Measurements from ENCODE around the gene MOB3A. TPM values are rescaled to one million over a fixed set of nuclear protein-coding genes. Genes with fewer than 3 reads are reported as not detected.

The MOB3A gene
- total and polyA plus RNA-seq, 2 experiments from 2014 or later = 15.7 to 25.1 TPM

DNA sequence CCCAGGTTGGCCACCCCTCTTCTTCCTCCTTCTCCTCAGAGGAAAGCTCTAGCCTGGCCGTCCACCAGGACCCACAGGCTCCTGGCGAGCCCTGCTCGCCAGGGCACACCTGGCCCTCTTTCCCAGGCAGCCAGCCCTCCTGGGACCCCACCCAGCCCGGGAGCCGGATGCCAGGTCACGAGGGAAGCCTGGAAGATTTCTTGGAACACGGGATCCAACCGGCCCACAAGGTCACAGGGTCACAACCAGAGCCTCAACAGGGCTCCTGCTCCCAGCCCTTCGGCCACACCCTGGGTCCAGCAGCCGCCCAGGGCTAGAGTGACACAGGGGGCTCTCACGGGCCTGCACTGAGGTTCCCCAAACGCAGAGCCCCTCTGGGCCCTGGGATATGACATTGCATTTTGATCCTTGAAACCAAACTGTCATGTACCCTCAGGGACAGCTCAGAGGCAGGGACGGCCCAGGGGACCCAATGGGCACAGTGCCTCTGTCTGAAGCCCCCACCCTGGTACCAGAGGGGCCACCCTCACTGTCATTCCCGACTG is 50.6 kb downstream of the MOB3A start:
- no peaks in the 10 kb centered on the region for H3K27me3 ChIP-seq
- H3K9me2 ChIP-seq (replicated peaks; ENCODE audit: insufficient read depth) = no peaks in the 10 kb centered on the region
- no peak overlapping the region for H3K27ac ChIP-seq
- no peak overlapping the region for H3K4me2 ChIP-seq
- peak; percentile 4 for DNase-seq (ENCODE audit: low spot score)
- 94% methylated on average over 14 of the region's 14 CpGs for WGBS (ENCODE audit: low lambda C conversion rate, missing lambda C conversion rate)
- H2AFZ ChIP-seq = no peak overlapping the region
- peaks cover 39% of the 10 kb centered on the region for H3K4me1 ChIP-seq (ENCODE audit: insufficient read depth)
- H4K20me1 ChIP-seq (ENCODE audit: insufficient read depth, poor library complexity, severe bottlenecking) = peaks cover 61% of the 10 kb centered on the region
- no peaks in the 10 kb centered on the region for H3K9me3 ChIP-seq (ENCODE audit: low read depth)
- TF ChIP-seq EZH2 (IDR thresholded peaks at IDR 0.05; ENCODE audit: borderline replicate concordance) = no peak
- TF ChIP-seq EZH2phosphoT487 (IDR thresholded peaks at IDR 0.05; ENCODE audit: low read depth, severe bottlenecking, unreplicated experiment) = no peak
- TF ChIP-seq, protein P1, sequence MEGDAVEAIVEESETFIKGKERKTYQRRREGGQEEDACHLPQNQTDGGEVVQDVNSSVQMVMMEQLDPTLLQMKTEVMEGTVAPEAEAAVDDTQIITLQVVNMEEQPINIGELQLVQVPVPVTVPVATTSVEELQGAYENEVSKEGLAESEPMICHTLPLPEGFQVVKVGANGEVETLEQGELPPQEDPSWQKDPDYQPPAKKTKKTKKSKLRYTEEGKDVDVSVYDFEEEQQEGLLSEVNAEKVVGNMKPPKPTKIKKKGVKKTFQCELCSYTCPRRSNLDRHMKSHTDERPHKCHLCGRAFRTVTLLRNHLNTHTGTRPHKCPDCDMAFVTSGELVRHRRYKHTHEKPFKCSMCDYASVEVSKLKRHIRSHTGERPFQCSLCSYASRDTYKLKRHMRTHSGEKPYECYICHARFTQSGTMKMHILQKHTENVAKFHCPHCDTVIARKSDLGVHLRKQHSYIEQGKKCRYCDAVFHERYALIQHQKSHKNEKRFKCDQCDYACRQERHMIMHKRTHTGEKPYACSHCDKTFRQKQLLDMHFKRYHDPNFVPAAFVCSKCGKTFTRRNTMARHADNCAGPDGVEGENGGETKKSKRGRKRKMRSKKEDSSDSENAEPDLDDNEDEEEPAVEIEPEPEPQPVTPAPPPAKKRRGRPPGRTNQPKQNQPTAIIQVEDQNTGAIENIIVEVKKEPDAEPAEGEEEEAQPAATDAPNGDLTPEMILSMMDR (IDR thresholded peaks at IDR 0.05; ENCODE audit: poor library complexity) = no peak
- no peak overlapping the region for H3K4me3 ChIP-seq
- peaks cover 55% of the 10 kb centered on the region for H3K79me2 ChIP-seq
- H3K36me3 ChIP-seq (replicated peaks; ENCODE audit: insufficient read depth, low read depth) = no peaks in the 10 kb centered on the region

DNA sequence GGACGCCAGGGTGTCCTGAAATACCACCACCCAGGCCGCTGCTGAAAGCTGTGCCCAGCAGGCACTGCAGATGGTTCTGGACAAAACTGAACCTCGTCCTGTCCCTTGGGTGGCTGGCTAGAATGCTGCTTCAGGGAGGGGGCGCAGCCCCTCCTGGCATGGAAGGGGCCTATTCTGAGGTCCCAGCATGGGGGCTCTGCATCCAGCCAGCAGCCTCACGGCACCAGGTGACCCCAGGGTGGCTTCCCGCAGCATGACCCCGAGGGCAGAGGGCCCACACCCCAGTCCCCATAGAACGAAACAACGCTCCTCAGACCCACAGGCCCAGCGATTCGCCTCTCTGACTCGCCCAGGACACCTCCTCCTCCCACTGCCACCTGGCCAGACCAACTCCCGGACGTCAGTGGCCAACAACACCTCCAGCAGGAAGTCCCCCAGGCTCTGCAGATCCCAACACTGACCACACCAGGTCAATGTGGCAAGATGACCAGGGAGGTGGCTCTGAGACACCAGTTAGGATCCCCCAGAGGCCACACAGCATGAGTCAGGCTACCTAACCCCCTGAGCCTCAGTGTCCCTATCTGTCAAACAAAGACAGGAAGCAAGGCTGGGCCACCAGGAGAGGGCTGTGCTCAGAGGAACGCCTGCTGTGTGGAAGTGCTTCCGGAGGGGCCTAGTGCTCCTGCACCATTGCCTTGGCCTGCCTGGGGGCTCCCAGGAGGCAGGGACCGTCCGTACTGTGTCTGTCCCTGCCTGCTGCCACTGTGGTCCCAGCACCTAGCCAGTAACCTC is 51.2 kb downstream of the MOB3A start:
- Histone ChIP-seq H3K36me3 (replicated peaks; ENCODE audit: insufficient read depth, low read depth) (no peaks in the 10 kb centered on the region), H3K4me1 (ENCODE audit: insufficient read depth) (peaks cover 39% of the 10 kb centered on the region)

GRCh38 chr19:2043961-2044708 is 52.0 kb downstream of the MOB3A start:
- H2AFZ ChIP-seq = no peak overlapping the region

More for the DNA sequence above, 51.2 kb downstream of the MOB3A start:
- peak; percentile 5 for DNase-seq (ENCODE audit: low spot score)
- H4K20me1 ChIP-seq (ENCODE audit: insufficient read depth, poor library complexity, severe bottlenecking) = peaks cover 55% of the 10 kb centered on the region
- no peak overlapping the region for H3K27ac ChIP-seq
- no peaks in the 10 kb centered on the region for H3K9me2 ChIP-seq (replicated peaks; ENCODE audit: insufficient read depth)
- no peak overlapping the region for H2AFZ ChIP-seq
- H3K4me3 ChIP-seq = no peak overlapping the region
- TF ChIP-seq EZH2phosphoT487 (IDR thresholded peaks at IDR 0.05; ENCODE audit: low read depth, severe bottlenecking, unreplicated experiment) (no peak), EZH2 (IDR thresholded peaks at IDR 0.05; ENCODE audit: borderline replicate concordance) (no peak)
- TF ChIP-seq, protein P1 (IDR thresholded peaks at IDR 0.05; ENCODE audit: poor library complexity) = no peak
- H3K79me2 ChIP-seq = peaks cover 50% of the 10 kb centered on the region
- no peaks in the 10 kb centered on the region for H3K27me3 ChIP-seq
- H3K9me3 ChIP-seq (ENCODE audit: low read depth) = no peaks in the 10 kb centered on the region
- WGBS (ENCODE audit: low lambda C conversion rate, missing lambda C conversion rate) = 95% methylated on average over 18 of the region's 18 CpGs
- H3K4me2 ChIP-seq = no peak overlapping the region

More at GRCh38 chr19:2043961-2044708, 52.0 kb downstream of the MOB3A start:
- no peaks in the 10 kb centered on the region for H3K9me3 ChIP-seq (ENCODE audit: low read depth)
- no peak overlapping the region for H3K4me3 ChIP-seq
- DNase-seq (ENCODE audit: low spot score) = peak; percentile 6
- H3K79me2 ChIP-seq = peaks cover 43% of the 10 kb centered on the region
- H4K20me1 ChIP-seq (ENCODE audit: insufficient read depth, poor library complexity, severe bottlenecking) = peaks cover 48% of the 10 kb centered on the region
- peaks cover 34% of the 10 kb centered on the region for H3K4me1 ChIP-seq (ENCODE audit: insufficient read depth)
- no peak overlapping the region for H3K27ac ChIP-seq
- H3K36me3 ChIP-seq (replicated peaks; ENCODE audit: insufficient read depth, low read depth) = no peaks in the 10 kb centered on the region
- no peaks in the 10 kb centered on the region for H3K27me3 ChIP-seq
- TF ChIP-seq EZH2 (IDR thresholded peaks at IDR 0.05; ENCODE audit: borderline replicate concordance) = no peak
- TF ChIP-seq, protein P1 (IDR thresholded peaks at IDR 0.05; ENCODE audit: poor library complexity) = no peak
- 97% methylated on average over 10 of the region's 11 CpGs for WGBS (ENCODE audit: low lambda C conversion rate, missing lambda C conversion rate)
- H3K9me2 ChIP-seq (replicated peaks; ENCODE audit: insufficient read depth) = no peaks in the 10 kb centered on the region
- H3K4me2 ChIP-seq = no peak overlapping the region
